GM23248 (cell line): ENCODE measurements around the gene HCRT. TPM values are rescaled to one million over a fixed set of nuclear protein-coding genes. Genes with fewer than 3 reads are reported as not detected.
A peak's percentile ranks its signal among the peaks of the same experiment; 100 is the strongest.
"Not testable (repeated sequence)": the region's sequence is repeated elsewhere in the genome, so short reads cannot be mapped to it uniquely, and the experiment has no call there.

Source experiments
- DNase-seq: peaks from one replicate; pipeline ENCODE4 v3.0.0-alpha.2; 2015
- H2AFZ ChIP-seq: fragments of 200-600 bp; sonication (generic); 2 replicates; pipeline ENCODE4 v1.6.1; 2016; ENCODE audit warnings: antibody characterized with exemption
- H3F3A ChIP-seq: fragments of 200-600 bp; sonication (generic); 2 replicates; pipeline ENCODE4 v1.6.1; 2016; ENCODE audit warnings: mild to moderate bottlenecking, antibody characterized with exemption, mixed run types; ENCODE audit not compliant: insufficient read depth
- H3K27ac ChIP-seq: fragments of 200-600 bp; sonication (generic); 2 replicates; pipeline ENCODE4 v1.5.1; 2016; ENCODE audit warnings: mild to moderate bottlenecking
- H3K27me3 ChIP-seq: fragments of 200-600 bp; sonication (generic); replicated peaks from 2 replicates; pipeline ENCODE4 v1.6.1; 2016; ENCODE audit warnings: mild to moderate bottlenecking; ENCODE audit not compliant: insufficient read depth
- H3K36me3 ChIP-seq: fragments of 200-600 bp; sonication (generic); 2 replicates; pipeline ENCODE4 v1.6.1; 2016; ENCODE audit warnings: low read depth, mild to moderate bottlenecking
- H3K4me1 ChIP-seq: fragments of 200-600 bp; sonication (generic); 2 replicates; pipeline ENCODE4 v1.6.1; 2016; ENCODE audit warnings: mild to moderate bottlenecking; ENCODE audit not compliant: insufficient read depth
- H3K4me2 ChIP-seq: fragments of 200-600 bp; sonication (generic); one replicate; pipeline ENCODE4 v1.6.1; 2016; ENCODE audit warnings: mild to moderate bottlenecking; ENCODE audit not compliant: unreplicated experiment
- H3K4me3 ChIP-seq: fragments of 200-600 bp; sonication (generic); 2 replicates; pipeline ENCODE4 v1.5.1; 2016; ENCODE audit warnings: mild to moderate bottlenecking
- H3K79me2 ChIP-seq: fragments of 200-600 bp; sonication (generic); 2 replicates; pipeline ENCODE4 v1.6.1; 2016; ENCODE audit warnings: mild to moderate bottlenecking; ENCODE audit not compliant: insufficient read depth
- H3K9ac ChIP-seq: fragments of 200-600 bp; sonication (generic); 2 replicates; pipeline ENCODE4 v1.6.1; 2016; ENCODE audit warnings: mild to moderate bottlenecking
- H3K9me2 ChIP-seq: fragments of 200-600 bp; sonication (generic); 2 replicates; pipeline ENCODE4 v1.6.1; 2016; ENCODE audit warnings: mixed run types, mild to moderate bottlenecking, moderate library complexity; ENCODE audit not compliant: insufficient read depth
- H3K9me3 ChIP-seq: fragments of 200-600 bp; sonication (generic); one replicate; pipeline ENCODE4 v1.6.1; 2017; ENCODE audit warnings: low read depth
- H4K20me1 ChIP-seq: fragments of 200-600 bp; sonication (generic); 2 replicates; pipeline ENCODE4 v1.6.0; 2016; ENCODE audit not compliant: insufficient read depth
- EZH2 ChIP-seq: fragments of 200-600 bp; sonication (generic); IDR thresholded peaks from 2 replicates; pipeline ENCODE4 v1.6.1; 2018; ENCODE audit warnings: antibody characterized with exemption, mild to moderate bottlenecking; ENCODE audit not compliant: insufficient read depth, poor library complexity, severe bottlenecking
- EZH2phosphoT487 ChIP-seq: fragments of 200-600 bp; sonication (generic); IDR thresholded peaks from 2 replicates; pipeline ENCODE4 v1.6.1; 2018; ENCODE audit warnings: antibody characterized with exemption, moderate library complexity, mild to moderate bottlenecking, low read depth; ENCODE audit not compliant: insufficient read depth
- WGBS, 2 experiments: methylation state at CpG; one replicate each; pipeline ENCODE4 v1.1.6; 2015 to 2017; ENCODE audit warnings: low lambda C conversion rate in 2 of 2, low coverage in 1 of 2; ENCODE audit errors: missing lambda C conversion rate in 2 of 2; 5-methylcytosine and 5-hydroxymethylcytosine counted together
- in situ Hi-C: fragments of 300-500 bp; cut with MboI; formaldehyde crosslinking; loops from 2 replicates; pipeline ENCODE4 v1.15.0; 2020
- polyA plus RNA-seq: library from polyadenylated mRNA; unstranded; fragments of >200 nt; fragmentation: Nextera tagmentation; extraction: Ambion mirVana; gene quantifications from 2 replicates; pipeline ENCODE4 v1.2.1, GENCODE V29; 2016
- total RNA-seq: library from RNA; depleted of rRNA; stranded (reverse); fragments of >200 nt; shearing (Covaris generic); gene quantifications from 2 replicates; pipeline ENCODE4 v1.2.3, GENCODE V29; 2014

Gene HCRT
- total and polyA plus RNA-seq, 2 experiments from 2014 or later, result not detected

DNA sequence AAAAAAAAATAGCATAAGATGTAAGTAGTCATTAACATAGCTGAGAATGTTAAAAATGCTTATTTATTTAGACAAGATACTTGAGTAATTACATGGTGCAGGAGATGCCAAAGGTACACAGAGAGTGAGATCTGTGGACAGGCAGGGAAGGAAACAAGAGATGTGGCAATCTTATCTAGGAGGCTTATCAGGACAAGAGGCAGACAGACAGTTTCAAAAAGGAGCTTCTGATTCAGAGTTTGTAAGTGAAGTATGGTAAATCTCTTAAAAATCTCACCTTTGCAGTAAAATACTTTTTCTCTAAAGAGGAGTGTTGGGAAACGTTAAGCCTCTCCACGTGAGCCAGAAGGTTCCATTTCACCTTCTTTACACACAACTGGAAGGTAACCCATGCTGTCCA lies 28.9 kb upstream of the HCRT start:
- Histone ChIP-seq H3K4me1 (no peaks in the 10 kb centered on the region), H3K9me3 (no peaks in the 10 kb centered on the region), H3K9ac (no peak overlapping the region), H3K27ac (no peak overlapping the region), H3F3A (peaks cover 15% of the 10 kb centered on the region; the same call in 1 of the 2 replicates), H3K9me2 (no peaks in the 10 kb centered on the region), H3K4me3 (no peak overlapping the region), H3K4me2 (no peak overlapping the region), H3K36me3 (peaks cover 10% of the 10 kb centered on the region), H4K20me1 (no peaks in the 10 kb centered on the region), H2AFZ (no peak overlapping the region), H3K79me2 (no peaks in the 10 kb centered on the region), H3K27me3 (no peaks in the 10 kb centered on the region)
- in situ Hi-C loops, result no loop called here
- no peak for DNase-seq
- TF ChIP-seq EZH2 (no peak), EZH2phosphoT487 (no peak)
- 94 to 95% methylated on average over 2 of the region's 2 CpGs for WGBS, 2 experiments

GRCh38 chr17:42212382-42212781 lies 27.1 kb upstream of the HCRT start:
- Histone ChIP-seq H3K9me3 (no peaks in the 10 kb centered on the region), H3K36me3 (peaks cover 16% of the 10 kb centered on the region), H3K4me2 (no peak overlapping the region), H3K27ac (no peak overlapping the region), H3F3A (peaks cover 15% of the 10 kb centered on the region; the same call in 1 of the 2 replicates), H3K4me1 (no peaks in the 10 kb centered on the region), H3K27me3 (no peaks in the 10 kb centered on the region), H3K9ac (no peak overlapping the region), H2AFZ (no peak overlapping the region), H3K9me2 (no peaks in the 10 kb centered on the region), H4K20me1 (no peaks in the 10 kb centered on the region), H3K79me2 (no peaks in the 10 kb centered on the region), H3K4me3 (no peak overlapping the region)
- WGBS, 2 experiments, result 42 to 43% methylated on average over 7 of the region's 7 CpGs
- peak; percentile 41 for DNase-seq
- in situ Hi-C loops, result no loop called here
- TF ChIP-seq EZH2phosphoT487 (no peak), EZH2 (no peak)

GRCh38 chr17:42211921-42212341 lies 26.7 kb upstream of the HCRT start:
- H3K27ac ChIP-seq, H3K79me2 ChIP-seq, H4K20me1 ChIP-seq, H3K27me3 ChIP-seq, H3K9ac ChIP-seq, H3K4me1 ChIP-seq, H2AFZ ChIP-seq, H3K4me2 ChIP-seq, H3K9me2 ChIP-seq, H3K4me3 ChIP-seq, H3K9me3 ChIP-seq, in situ Hi-C loops: not testable (repeated sequence)
- peaks cover 20% of the 10 kb centered on the region for H3K36me3 ChIP-seq
- peaks cover 15% of the 10 kb centered on the region; the same call in 1 of the 2 replicates for H3F3A ChIP-seq
- DNase-seq, result peak; percentile 43
- WGBS, 2 experiments, result 20 to 24% methylated on average over 9 of the region's 9 CpGs

DNA sequence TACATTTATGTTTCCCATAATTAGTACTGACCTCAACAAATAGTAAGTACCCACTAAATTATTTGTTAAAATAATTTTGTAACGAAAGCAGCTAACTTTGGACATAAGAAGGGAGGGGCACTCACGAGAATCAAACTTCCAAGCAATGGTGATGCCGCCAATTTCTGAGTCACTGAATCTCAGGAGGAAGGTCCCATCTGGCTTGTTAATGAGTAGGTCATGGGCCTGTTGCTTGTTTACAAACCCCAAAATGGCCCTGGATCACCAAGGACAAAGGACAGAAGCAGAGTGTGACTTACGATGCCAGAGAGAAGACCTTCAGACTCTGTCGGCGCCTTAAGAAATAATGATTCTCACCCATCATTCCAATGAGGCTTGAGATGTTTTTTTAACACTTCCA lies 24.8 kb upstream of the HCRT start:
- peak; percentile 46 for DNase-seq
- no peaks in the 10 kb centered on the region for H3K4me1 ChIP-seq
- H3K9ac ChIP-seq, result no peak overlapping the region
- H3K9me3 ChIP-seq, result no peaks in the 10 kb centered on the region
- H3K9me2 ChIP-seq, result no peaks in the 10 kb centered on the region
- no peak overlapping the region for H3K4me2 ChIP-seq
- H3K79me2 ChIP-seq, result no peaks in the 10 kb centered on the region
- TF ChIP-seq EZH2phosphoT487, result no peak
- no peak for TF ChIP-seq EZH2
- H2AFZ ChIP-seq, result no peak overlapping the region
- no peak overlapping the region for H3K27ac ChIP-seq
- H3F3A ChIP-seq, result peaks cover 15% of the 10 kb centered on the region; the same call in 1 of the 2 replicates
- H4K20me1 ChIP-seq, result no peaks in the 10 kb centered on the region
- no peak overlapping the region for H3K4me3 ChIP-seq
- no peaks in the 10 kb centered on the region for H3K27me3 ChIP-seq
- in situ Hi-C loops, result no loop called here
- WGBS, 2 experiments, result 56 to 60% methylated on average over 6 of the region's 6 CpGs
- peaks cover 20% of the 10 kb centered on the region for H3K36me3 ChIP-seq

GRCh38 chr17:42206153-42206612 lies 20.9 kb upstream of the HCRT start:
- in situ Hi-C loops, H2AFZ ChIP-seq, H4K20me1 ChIP-seq, H3K9ac ChIP-seq, H3K9me3 ChIP-seq, H3K4me1 ChIP-seq, H3K9me2 ChIP-seq, H3K4me2 ChIP-seq, DNase-seq, H3K27ac ChIP-seq, H3K4me3 ChIP-seq, H3F3A ChIP-seq, H3K79me2 ChIP-seq, H3K27me3 ChIP-seq: not testable (repeated sequence)
- peaks cover 25% of the 10 kb centered on the region for H3K36me3 ChIP-seq
- 96 to 99% methylated on average over 8 of the region's 8 CpGs for WGBS, 2 experiments
